ENCODE data around the gene COMMD10.

The COMMD10 gene

DNA sequence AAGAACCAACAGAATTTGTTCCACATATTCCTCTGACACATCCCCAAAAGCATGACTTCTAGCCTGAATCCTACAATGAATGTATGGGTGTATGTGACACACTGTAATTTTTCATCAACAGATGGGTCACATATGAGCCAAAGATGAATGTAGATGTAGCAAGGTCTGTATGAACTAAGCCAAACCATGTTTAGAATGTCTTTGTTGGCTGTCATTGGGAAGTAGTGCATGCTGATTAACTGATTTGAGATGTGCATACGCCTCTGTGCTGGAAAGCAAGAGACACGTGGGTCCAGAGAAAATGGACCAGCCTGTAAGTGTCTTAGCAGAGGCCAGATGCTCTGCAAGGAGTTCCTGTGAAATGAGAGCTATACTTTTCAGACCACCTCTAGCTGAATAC is 222.0 kb downstream of the COMMD10 start:
- Histone ChIP-seq H3K9me3 (ENCODE audit: insufficient read depth, low read length) (peaks cover 9% of the 10 kb centered on the region; the same call in 1 of the 2 replicates), H3K9ac (ENCODE audit: low read length) (no peak overlapping the region), H3K4me3 (ENCODE audit: insufficient read depth, low read length, poor library complexity, severe bottlenecking) (no peak overlapping the region), H3F3A (ENCODE audit: insufficient read depth) (no peaks in the 10 kb centered on the region), H3K79me2 (ENCODE audit: insufficient read depth, low read length) (no peaks in the 10 kb centered on the region), H4K20me1 (ENCODE audit: low read depth, low read length) (no peaks in the 10 kb centered on the region), H3K4me2 (ENCODE audit: low read depth, low read length, poor library complexity, severe bottlenecking) (no peak overlapping the region), H3K9me2 (replicated peaks; ENCODE audit: insufficient read depth, low read length) (no peaks in the 10 kb centered on the region), H3K27me3 (ENCODE audit: low read length) (no peaks in the 10 kb centered on the region), H2AFZ (ENCODE audit: low read depth, low read length, severe bottlenecking) (no peak overlapping the region), H3K36me3 (ENCODE audit: low read length) (peaks cover 6% of the 10 kb centered on the region), H3K27ac (ENCODE audit: low read depth, low read length) (no peak overlapping the region)
- TF ChIP-seq, protein P1, sequence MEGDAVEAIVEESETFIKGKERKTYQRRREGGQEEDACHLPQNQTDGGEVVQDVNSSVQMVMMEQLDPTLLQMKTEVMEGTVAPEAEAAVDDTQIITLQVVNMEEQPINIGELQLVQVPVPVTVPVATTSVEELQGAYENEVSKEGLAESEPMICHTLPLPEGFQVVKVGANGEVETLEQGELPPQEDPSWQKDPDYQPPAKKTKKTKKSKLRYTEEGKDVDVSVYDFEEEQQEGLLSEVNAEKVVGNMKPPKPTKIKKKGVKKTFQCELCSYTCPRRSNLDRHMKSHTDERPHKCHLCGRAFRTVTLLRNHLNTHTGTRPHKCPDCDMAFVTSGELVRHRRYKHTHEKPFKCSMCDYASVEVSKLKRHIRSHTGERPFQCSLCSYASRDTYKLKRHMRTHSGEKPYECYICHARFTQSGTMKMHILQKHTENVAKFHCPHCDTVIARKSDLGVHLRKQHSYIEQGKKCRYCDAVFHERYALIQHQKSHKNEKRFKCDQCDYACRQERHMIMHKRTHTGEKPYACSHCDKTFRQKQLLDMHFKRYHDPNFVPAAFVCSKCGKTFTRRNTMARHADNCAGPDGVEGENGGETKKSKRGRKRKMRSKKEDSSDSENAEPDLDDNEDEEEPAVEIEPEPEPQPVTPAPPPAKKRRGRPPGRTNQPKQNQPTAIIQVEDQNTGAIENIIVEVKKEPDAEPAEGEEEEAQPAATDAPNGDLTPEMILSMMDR (IDR thresholded peaks at IDR 0.05; ENCODE audit: insufficient read depth, low read length, poor library complexity, severe bottlenecking): no peak
- TF ChIP-seq EZH2phosphoT487 (conservative IDR thresholded peaks at IDR 0.05; ENCODE audit: low read length): no peak

DNA sequence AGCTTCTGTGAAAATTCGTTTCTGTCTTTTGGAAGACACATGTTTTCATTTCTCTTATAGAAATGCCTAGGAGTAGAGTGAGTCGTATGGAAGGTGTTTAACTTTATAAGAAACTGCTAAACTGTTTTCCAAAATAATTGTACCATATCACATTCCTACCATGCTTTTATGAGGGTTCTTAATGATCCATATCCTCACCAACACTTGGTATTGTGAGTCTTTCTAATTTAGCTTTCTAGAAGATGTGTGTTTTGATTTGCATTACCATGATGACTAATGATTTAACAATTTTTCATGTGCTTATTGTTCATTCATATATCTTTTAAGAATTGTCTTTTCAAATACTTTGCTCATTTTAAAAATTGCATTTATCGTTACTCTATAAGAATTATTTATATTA is 223.6 kb downstream of the COMMD10 start:
- Histone ChIP-seq H3F3A (ENCODE audit: insufficient read depth) (no peaks in the 10 kb centered on the region), H2AFZ (ENCODE audit: low read depth, low read length, severe bottlenecking) (no peak overlapping the region), H3K9ac (ENCODE audit: low read length) (no peak overlapping the region), H3K4me2 (ENCODE audit: low read depth, low read length, poor library complexity, severe bottlenecking) (no peak overlapping the region), H3K79me2 (ENCODE audit: insufficient read depth, low read length) (no peaks in the 10 kb centered on the region), H3K9me3 (ENCODE audit: insufficient read depth, low read length) (peaks cover 9% of the 10 kb centered on the region; the same call in 1 of the 2 replicates), H3K36me3 (ENCODE audit: low read length) (peaks cover 6% of the 10 kb centered on the region), H3K4me3 (ENCODE audit: insufficient read depth, low read length, poor library complexity, severe bottlenecking) (no peak overlapping the region), H4K20me1 (ENCODE audit: low read depth, low read length) (no peaks in the 10 kb centered on the region), H3K27ac (ENCODE audit: low read depth, low read length) (no peak overlapping the region), H3K9me2 (replicated peaks; ENCODE audit: insufficient read depth, low read length) (no peaks in the 10 kb centered on the region), H3K27me3 (ENCODE audit: low read length) (no peaks in the 10 kb centered on the region)
- TF ChIP-seq EZH2phosphoT487 (conservative IDR thresholded peaks at IDR 0.05; ENCODE audit: low read length): no peak
- TF ChIP-seq, protein P1 (IDR thresholded peaks at IDR 0.05; ENCODE audit: insufficient read depth, low read length, poor library complexity, severe bottlenecking): no peak

DNA sequence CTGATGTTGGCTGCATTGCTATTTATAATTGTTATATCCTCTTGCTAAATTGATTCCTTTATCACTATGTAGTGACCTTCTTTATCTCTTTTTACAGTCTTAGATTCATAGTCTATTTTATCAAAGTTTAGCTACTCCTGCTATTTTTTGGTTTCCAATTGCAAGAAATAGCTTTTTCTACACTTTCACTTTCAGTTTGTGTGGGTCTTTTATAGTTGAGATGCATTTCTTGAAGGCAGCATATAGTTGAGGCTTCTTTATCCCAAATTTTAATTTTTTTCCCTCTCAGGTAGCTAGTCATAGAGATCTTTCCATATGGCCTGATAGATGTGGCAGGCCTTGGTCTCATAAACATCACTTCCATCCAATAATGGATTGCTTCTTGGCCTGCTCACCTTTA is 228.5 kb downstream of the COMMD10 start:
- H2AFZ ChIP-seq (ENCODE audit: low read depth, low read length, severe bottlenecking): no peak overlapping the region
- no peaks in the 10 kb centered on the region for H3K9me2 ChIP-seq (replicated peaks; ENCODE audit: insufficient read depth, low read length)
- H3K4me2 ChIP-seq (ENCODE audit: low read depth, low read length, poor library complexity, severe bottlenecking): no peak overlapping the region
- H3F3A ChIP-seq (ENCODE audit: insufficient read depth): no peaks in the 10 kb centered on the region
- H3K27me3 ChIP-seq (ENCODE audit: low read length): no peaks in the 10 kb centered on the region
- no peak overlapping the region for H3K4me3 ChIP-seq (ENCODE audit: insufficient read depth, low read length, poor library complexity, severe bottlenecking)
- peaks cover 2% of the 10 kb centered on the region for H3K36me3 ChIP-seq (ENCODE audit: low read length)
- no peak overlapping the region for H3K27ac ChIP-seq (ENCODE audit: low read depth, low read length)
- peaks cover 3% of the 10 kb centered on the region; the same call in 1 of the 2 replicates for H3K9me3 ChIP-seq (ENCODE audit: insufficient read depth, low read length)
- no peaks in the 10 kb centered on the region for H4K20me1 ChIP-seq (ENCODE audit: low read depth, low read length)
- H3K79me2 ChIP-seq (ENCODE audit: insufficient read depth, low read length): no peaks in the 10 kb centered on the region
- TF ChIP-seq, protein P1 (IDR thresholded peaks at IDR 0.05; ENCODE audit: insufficient read depth, low read length, poor library complexity, severe bottlenecking): no peak
- TF ChIP-seq EZH2phosphoT487 (conservative IDR thresholded peaks at IDR 0.05; ENCODE audit: low read length): no peak
- H3K9ac ChIP-seq (ENCODE audit: low read length): no peak overlapping the region
